LNCAP (cell line): ENCODE results near the gene GULP1.

Experiments used
- TF ChIP-seq, protein P1 (sequence below): fragments of 450-650 bp; IDR thresholded peaks from 2 replicates; pipeline ENCODE4 v1.5.1; 2017; ENCODE audit warnings: mild to moderate bottlenecking

The GULP1 gene

GRCh38 chr2:188571543-188572303 is 280.0 kb downstream of the GULP1 start:
- TF ChIP-seq, protein P1, sequence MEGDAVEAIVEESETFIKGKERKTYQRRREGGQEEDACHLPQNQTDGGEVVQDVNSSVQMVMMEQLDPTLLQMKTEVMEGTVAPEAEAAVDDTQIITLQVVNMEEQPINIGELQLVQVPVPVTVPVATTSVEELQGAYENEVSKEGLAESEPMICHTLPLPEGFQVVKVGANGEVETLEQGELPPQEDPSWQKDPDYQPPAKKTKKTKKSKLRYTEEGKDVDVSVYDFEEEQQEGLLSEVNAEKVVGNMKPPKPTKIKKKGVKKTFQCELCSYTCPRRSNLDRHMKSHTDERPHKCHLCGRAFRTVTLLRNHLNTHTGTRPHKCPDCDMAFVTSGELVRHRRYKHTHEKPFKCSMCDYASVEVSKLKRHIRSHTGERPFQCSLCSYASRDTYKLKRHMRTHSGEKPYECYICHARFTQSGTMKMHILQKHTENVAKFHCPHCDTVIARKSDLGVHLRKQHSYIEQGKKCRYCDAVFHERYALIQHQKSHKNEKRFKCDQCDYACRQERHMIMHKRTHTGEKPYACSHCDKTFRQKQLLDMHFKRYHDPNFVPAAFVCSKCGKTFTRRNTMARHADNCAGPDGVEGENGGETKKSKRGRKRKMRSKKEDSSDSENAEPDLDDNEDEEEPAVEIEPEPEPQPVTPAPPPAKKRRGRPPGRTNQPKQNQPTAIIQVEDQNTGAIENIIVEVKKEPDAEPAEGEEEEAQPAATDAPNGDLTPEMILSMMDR = no peak

DNA sequence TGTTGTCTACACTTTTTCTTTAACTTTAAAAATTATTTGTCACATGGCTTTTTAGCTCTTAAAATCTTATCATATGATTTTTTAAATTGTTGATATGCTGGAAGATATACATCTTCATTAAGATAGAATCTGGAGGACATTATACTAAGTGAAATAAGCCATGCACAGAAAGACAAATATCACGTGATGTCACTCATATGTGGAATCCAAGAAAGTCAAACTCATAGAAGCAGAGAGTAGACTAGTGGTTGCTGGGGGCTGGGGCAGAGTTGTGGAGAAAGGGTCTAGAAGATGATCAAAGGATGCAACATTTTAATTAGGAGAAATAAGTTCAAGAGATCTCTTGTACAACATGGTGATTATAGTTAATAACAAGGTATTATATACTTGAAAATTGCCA is 280.9 kb downstream of the GULP1 start:
- TF ChIP-seq, protein P1 = no peak

- TF ChIP-seq, protein P1 = no peak
These were observed 281.8 kb downstream of the GULP1 start for GRCh38 chr2:188573453-188573852.

DNA sequence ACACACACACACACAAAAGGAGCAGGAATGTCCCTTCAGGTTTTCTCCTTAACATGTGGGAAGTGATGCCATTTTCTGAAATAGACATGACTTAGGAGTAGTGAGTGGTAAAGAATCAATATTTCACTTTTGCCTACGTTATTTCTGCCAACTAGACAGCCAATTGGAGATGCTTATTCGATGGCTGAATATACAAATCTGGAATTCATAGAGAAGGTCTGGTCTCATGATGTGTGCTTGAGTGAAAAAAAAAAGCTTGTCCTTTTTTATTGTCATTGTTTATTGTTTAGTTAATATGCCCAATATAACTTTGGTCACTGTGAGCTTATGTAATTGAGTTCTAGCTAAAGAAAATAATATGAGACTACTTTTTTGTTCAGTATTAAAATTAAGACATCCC is 284.3 kb downstream of the GULP1 start:
- TF ChIP-seq, protein P1 = no peak

DNA sequence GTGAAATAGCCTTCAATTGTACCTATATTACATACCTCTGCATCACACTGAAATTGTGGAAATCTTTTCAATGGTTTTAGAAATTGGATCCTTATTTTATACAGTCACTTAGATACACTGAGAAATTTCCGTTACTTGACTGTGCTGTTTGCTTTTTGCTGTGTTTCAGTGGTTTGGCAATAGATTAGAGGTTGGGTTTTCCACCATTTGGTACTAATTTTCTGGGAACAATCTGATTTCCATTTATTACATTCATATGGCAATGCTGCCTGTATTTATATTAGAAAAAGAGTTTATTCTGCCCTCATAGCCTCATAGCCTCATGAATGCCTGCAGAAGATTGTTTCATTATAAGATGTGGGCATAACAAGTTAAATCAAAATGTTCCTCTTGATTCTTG is 285.0 kb downstream of the GULP1 start:
- TF ChIP-seq, protein P1 = no peak

DNA sequence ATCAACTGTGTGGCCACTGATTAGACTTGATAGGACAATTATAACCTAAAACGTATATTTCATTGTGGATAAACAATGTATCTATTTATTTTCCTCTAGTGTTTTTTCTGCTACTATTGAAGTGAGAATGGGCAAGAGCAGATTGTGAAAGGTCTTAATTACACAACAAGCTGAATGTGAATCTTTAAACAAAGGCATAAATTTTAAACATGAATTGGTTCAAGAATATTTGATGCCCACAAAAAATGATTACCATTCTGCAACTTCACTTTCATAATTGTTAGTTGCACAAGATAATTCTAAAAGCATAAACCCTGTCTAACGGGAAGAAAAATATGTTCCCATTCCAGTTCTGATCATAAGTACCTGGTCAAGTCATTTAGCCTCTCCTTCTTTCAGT is 285.6 kb downstream of the GULP1 start:
- TF ChIP-seq, protein P1 = no peak

- TF ChIP-seq, protein P1 = no peak
These were observed 289.1 kb downstream of the GULP1 start for GRCh38 chr2:188580738-188581137.

GRCh38 chr2:188582211-188582610 is 290.5 kb downstream of the GULP1 start:
- TF ChIP-seq, protein P1 = no peak
